ENCODE data around the gene AAK1.

Gene AAK1

DNA sequence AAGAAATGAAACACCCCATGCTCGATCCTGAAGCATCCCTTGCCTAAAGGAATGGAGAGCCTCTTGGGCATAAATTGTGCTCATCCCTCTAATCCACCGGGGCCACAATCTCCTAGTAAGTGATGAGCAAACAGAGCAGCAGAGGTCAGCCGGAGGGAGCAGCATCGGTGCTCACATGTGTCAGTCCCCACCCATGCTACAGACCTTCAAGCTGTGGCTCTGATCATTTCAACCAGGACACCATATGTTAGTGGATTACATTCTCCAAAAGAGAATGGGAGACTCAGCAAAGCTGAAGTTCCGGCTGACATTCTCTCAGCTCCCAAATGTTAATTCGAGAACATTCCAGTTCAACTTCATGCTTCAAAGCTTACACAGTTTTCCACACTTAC, 75.6 kb downstream of the AAK1 start:
- no peak overlapping the region for H4K8ac ChIP-seq (ENCODE audit: low read depth, low read length)
- no peak for DNase-seq (ENCODE audit: low spot score)
- H2AFZ ChIP-seq (ENCODE audit: low read length), result no peak overlapping the region
- no peaks in the 10 kb centered on the region for H3K27me3 ChIP-seq (ENCODE audit: control insufficient read depth in 3 of 3, insufficient read depth in 3 of 3, low read depth in 1 of 3, low read length in 3 of 3)
- no peak overlapping the region for H3K4ac ChIP-seq (ENCODE audit: low read length)
- peaks cover 0 to 4% of the 10 kb centered on the region in 2 donors for H3K4me1 ChIP-seq (ENCODE audit: control insufficient read depth in 2 of 2, insufficient read depth in 1 of 2, low read depth in 1 of 2, low read length in 2 of 2)
- no peak overlapping the region for H3K23ac ChIP-seq (ENCODE audit: low read depth, low read length, poor library complexity)
- no peaks in the 10 kb centered on the region for H3K79me1 ChIP-seq (ENCODE audit: low read depth, low read length)
- H3K4me2 ChIP-seq (ENCODE audit: insufficient read depth, low read length, poor library complexity, severe bottlenecking), result no peak overlapping the region
- no peak overlapping the region for H2BK120ac ChIP-seq (ENCODE audit: low read depth, low read length)
- no CpG with 5 or more reads among the region's 6 CpGs for WGBS, 2 donors (ENCODE audit: extremely low coverage in 2 of 2, insufficient read length in 2 of 2, insufficient replicate concordance in 1 of 2)
- H2AK5ac ChIP-seq (ENCODE audit: low read depth, low read length), result no peak overlapping the region
- no peak overlapping the region for H2BK5ac ChIP-seq (ENCODE audit: low read length)
- no peaks in the 10 kb centered on the region for H3K9me3 ChIP-seq (replicated peaks in 1 of 2; ENCODE audit: control insufficient read depth in 2 of 2, insufficient read depth in 1 of 2, low read depth in 1 of 2, low read length in 2 of 2)
- H3K36me3 ChIP-seq (replicated peaks in 1 of 2; ENCODE audit: control insufficient read depth in 2 of 2, insufficient read depth in 2 of 2, low read length in 2 of 2), result no peaks in the 10 kb centered on the region
- H3K9ac ChIP-seq (ENCODE audit: low read depth, low read length, poor library complexity), result no peak overlapping the region
- H3K27ac ChIP-seq (replicated peaks; ENCODE audit: low read length), result no peak overlapping the region
- no peak overlapping the region for H3K14ac ChIP-seq (ENCODE audit: low read length)
- H2BK12ac ChIP-seq (ENCODE audit: low read length), result no peak overlapping the region
- no peak overlapping the region for H4K91ac ChIP-seq (ENCODE audit: low read depth, low read length, poor library complexity)
- no peak overlapping the region for H2BK15ac ChIP-seq (ENCODE audit: low read length)
- no peak overlapping the region for H3K18ac ChIP-seq (ENCODE audit: low read length)
- H3K4me3 ChIP-seq (ENCODE audit: low read length in 2 of 2), result no peak overlapping the region

DNA sequence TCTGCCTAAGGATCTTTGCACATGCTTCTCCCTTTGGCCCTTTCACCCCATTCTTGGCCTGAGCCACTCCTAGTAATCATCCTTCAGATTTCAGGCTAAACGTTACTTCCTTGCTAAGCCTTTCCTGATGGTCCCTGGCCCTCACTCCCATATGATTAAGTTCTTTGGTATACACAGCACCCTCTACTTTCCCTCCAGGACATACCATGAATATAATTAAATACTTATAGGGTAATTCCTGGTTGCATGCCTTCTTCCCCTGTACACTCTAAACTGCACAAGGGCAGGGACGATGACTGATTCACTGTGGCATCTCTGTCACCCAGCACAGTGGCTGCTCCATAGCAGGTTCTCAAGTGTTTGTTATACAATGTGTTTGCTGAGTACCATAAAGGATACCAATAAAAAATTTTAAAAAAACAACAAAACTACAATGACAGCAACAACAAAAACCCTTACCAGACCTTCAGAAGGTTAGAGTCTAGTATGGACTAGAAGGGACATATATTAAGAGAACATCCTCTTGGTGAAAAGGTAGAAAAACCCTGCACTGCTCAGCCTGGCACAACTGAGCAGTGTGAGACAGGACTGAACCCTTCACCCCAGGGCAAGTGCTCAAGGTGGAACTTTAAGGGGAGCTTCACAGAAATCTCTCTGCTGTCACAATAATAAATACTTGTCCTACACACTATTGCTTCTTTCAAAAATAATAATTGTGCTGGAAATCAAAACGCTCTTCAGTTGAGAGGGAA, 76.2 kb downstream of the AAK1 start:
- no peak overlapping the region for H2BK5ac ChIP-seq (ENCODE audit: low read length)
- no peaks in the 10 kb centered on the region for H3K36me3 ChIP-seq (replicated peaks in 1 of 2; ENCODE audit: control insufficient read depth in 2 of 2, insufficient read depth in 2 of 2, low read length in 2 of 2)
- H3K4me2 ChIP-seq (ENCODE audit: insufficient read depth, low read length, poor library complexity, severe bottlenecking), result no peak overlapping the region
- H2BK120ac ChIP-seq (ENCODE audit: low read depth, low read length), result no peak overlapping the region
- no peak overlapping the region for H2BK15ac ChIP-seq (ENCODE audit: low read length)
- H3K79me1 ChIP-seq (ENCODE audit: low read depth, low read length), result no peaks in the 10 kb centered on the region
- no peak overlapping the region for H3K4me3 ChIP-seq (ENCODE audit: low read length in 2 of 2)
- H3K9me3 ChIP-seq (replicated peaks in 1 of 2; ENCODE audit: control insufficient read depth in 2 of 2, insufficient read depth in 1 of 2, low read depth in 1 of 2, low read length in 2 of 2), result no peaks in the 10 kb centered on the region
- no peaks in the 10 kb centered on the region for H3K27me3 ChIP-seq (ENCODE audit: control insufficient read depth in 3 of 3, insufficient read depth in 3 of 3, low read depth in 1 of 3, low read length in 3 of 3)
- no peak overlapping the region for H3K18ac ChIP-seq (ENCODE audit: low read length)
- no peaks in the 10 kb centered on the region for H3K4me1 ChIP-seq (ENCODE audit: control insufficient read depth in 2 of 2, insufficient read depth in 1 of 2, low read depth in 1 of 2, low read length in 2 of 2)
- no peak overlapping the region for H2AK5ac ChIP-seq (ENCODE audit: low read depth, low read length)
- no peak overlapping the region for H3K23ac ChIP-seq (ENCODE audit: low read depth, low read length, poor library complexity)
- no peak overlapping the region for H3K27ac ChIP-seq (replicated peaks; ENCODE audit: low read length)
- no peak overlapping the region for H3K9ac ChIP-seq (ENCODE audit: low read depth, low read length, poor library complexity)
- no peak overlapping the region for H4K91ac ChIP-seq (ENCODE audit: low read depth, low read length, poor library complexity)
- no CpG with 5 or more reads among the region's 3 CpGs for WGBS, 2 donors (ENCODE audit: extremely low coverage in 2 of 2, insufficient read length in 2 of 2, insufficient replicate concordance in 1 of 2)
- H3K14ac ChIP-seq (ENCODE audit: low read length), result no peak overlapping the region
- no peak overlapping the region for H4K8ac ChIP-seq (ENCODE audit: low read depth, low read length)
- no peak for DNase-seq (ENCODE audit: low spot score)
- no peak overlapping the region for H3K4ac ChIP-seq (ENCODE audit: low read length)
- H2BK12ac ChIP-seq (ENCODE audit: low read length), result no peak overlapping the region
- H2AFZ ChIP-seq (ENCODE audit: low read length), result no peak overlapping the region

DNA sequence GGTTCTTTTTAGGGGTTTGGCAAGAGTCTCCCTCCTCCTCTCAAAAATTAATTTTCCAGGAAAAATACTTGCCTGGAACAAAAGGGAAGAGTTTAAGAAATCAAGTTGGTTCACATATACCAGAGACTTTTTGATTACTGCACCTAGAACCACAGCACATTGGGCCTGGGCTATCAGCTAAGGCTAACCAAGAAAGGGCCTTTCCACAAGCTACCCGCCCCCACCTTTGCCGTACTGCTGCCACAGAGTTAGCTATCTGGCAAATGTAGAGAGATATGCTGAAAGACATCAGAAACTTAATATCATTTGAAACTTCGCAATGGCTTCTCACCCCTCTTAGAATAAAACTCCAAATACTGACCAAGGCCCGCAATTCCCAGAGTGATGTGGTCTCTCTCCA, 76.9 kb downstream of the AAK1 start:
- Histone ChIP-seq H2BK15ac (ENCODE audit: low read length) (no peak overlapping the region), H3K79me1 (ENCODE audit: low read depth, low read length) (no peaks in the 10 kb centered on the region), H3K9ac (ENCODE audit: low read depth, low read length, poor library complexity) (no peak overlapping the region), H4K91ac (ENCODE audit: low read depth, low read length, poor library complexity) (no peak overlapping the region), H3K4me2 (ENCODE audit: insufficient read depth, low read length, poor library complexity, severe bottlenecking) (no peak overlapping the region), H2BK5ac (ENCODE audit: low read length) (no peak overlapping the region), H2AK5ac (ENCODE audit: low read depth, low read length) (no peak overlapping the region), H2BK120ac (ENCODE audit: low read depth, low read length) (no peak overlapping the region), H3K4me3 (ENCODE audit: low read length in 2 of 2) (no peak overlapping the region), H3K36me3 (replicated peaks in 1 of 2; ENCODE audit: control insufficient read depth in 2 of 2, insufficient read depth in 2 of 2, low read length in 2 of 2) (no peaks in the 10 kb centered on the region), H3K23ac (ENCODE audit: low read depth, low read length, poor library complexity) (no peak overlapping the region), H3K4ac (ENCODE audit: low read length) (no peak overlapping the region), H2BK12ac (ENCODE audit: low read length) (no peak overlapping the region), H2AFZ (ENCODE audit: low read length) (no peak overlapping the region), H3K14ac (ENCODE audit: low read length) (no peak overlapping the region), H4K8ac (ENCODE audit: low read depth, low read length) (no peak overlapping the region), H3K18ac (ENCODE audit: low read length) (no peak overlapping the region), H3K27ac (replicated peaks; ENCODE audit: low read length) (no peak overlapping the region), H3K9me3 (replicated peaks in 1 of 2; ENCODE audit: control insufficient read depth in 2 of 2, insufficient read depth in 1 of 2, low read depth in 1 of 2, low read length in 2 of 2) (no peaks in the 10 kb centered on the region), H3K4me1 (ENCODE audit: control insufficient read depth in 2 of 2, insufficient read depth in 1 of 2, low read depth in 1 of 2, low read length in 2 of 2) (no peaks in the 10 kb centered on the region), H3K27me3 (ENCODE audit: control insufficient read depth in 3 of 3, insufficient read depth in 3 of 3, low read depth in 1 of 3, low read length in 3 of 3) (no peaks in the 10 kb centered on the region)
- no CpG with 5 or more reads among the region's 4 CpGs for WGBS, 2 donors (ENCODE audit: extremely low coverage in 2 of 2, insufficient read length in 2 of 2, insufficient replicate concordance in 1 of 2)
- no peak for DNase-seq (ENCODE audit: low spot score)

- Histone ChIP-seq H3K9me3 (replicated peaks in 1 of 2; ENCODE audit: control insufficient read depth in 2 of 2, insufficient read depth in 1 of 2, low read depth in 1 of 2, low read length in 2 of 2) (no peaks in the 10 kb centered on the region), H3K23ac (ENCODE audit: low read depth, low read length, poor library complexity) (no peak overlapping the region), H3K4me1 (ENCODE audit: control insufficient read depth in 2 of 2, insufficient read depth in 1 of 2, low read depth in 1 of 2, low read length in 2 of 2) (no peaks in the 10 kb centered on the region), H3K79me1 (ENCODE audit: low read depth, low read length) (no peaks in the 10 kb centered on the region), H3K14ac (ENCODE audit: low read length) (no peak overlapping the region), H3K4me2 (ENCODE audit: insufficient read depth, low read length, poor library complexity, severe bottlenecking) (no peak overlapping the region), H3K4me3 (ENCODE audit: low read length in 2 of 2) (peak overlapping the region in 1 of 2 donors; percentile 33), H2AK5ac (ENCODE audit: low read depth, low read length) (no peak overlapping the region), H3K18ac (ENCODE audit: low read length) (no peak overlapping the region), H3K27ac (replicated peaks; ENCODE audit: low read length) (no peak overlapping the region), H2AFZ (ENCODE audit: low read length) (no peak overlapping the region), H2BK12ac (ENCODE audit: low read length) (no peak overlapping the region), H2BK15ac (ENCODE audit: low read length) (no peak overlapping the region), H3K4ac (ENCODE audit: low read length) (no peak overlapping the region), H3K36me3 (replicated peaks in 1 of 2; ENCODE audit: control insufficient read depth in 2 of 2, insufficient read depth in 2 of 2, low read length in 2 of 2) (no peaks in the 10 kb centered on the region), H3K27me3 (ENCODE audit: control insufficient read depth in 3 of 3, insufficient read depth in 3 of 3, low read depth in 1 of 3, low read length in 3 of 3) (no peaks in the 10 kb centered on the region), H4K91ac (ENCODE audit: low read depth, low read length, poor library complexity) (no peak overlapping the region), H2BK120ac (ENCODE audit: low read depth, low read length) (no peak overlapping the region), H4K8ac (ENCODE audit: low read depth, low read length) (no peak overlapping the region), H3K9ac (ENCODE audit: low read depth, low read length, poor library complexity) (no peak overlapping the region), H2BK5ac (ENCODE audit: low read length) (no peak overlapping the region)
- WGBS, 2 donors (ENCODE audit: extremely low coverage in 2 of 2, insufficient read length in 2 of 2, insufficient replicate concordance in 1 of 2), result no CpG with 5 or more reads among the region's 3 CpGs
- peak; percentile 52 for DNase-seq (ENCODE audit: low spot score)
Observed at GRCh38 chr2:69565431-69565839, 78.1 kb downstream of the AAK1 start.

All from neuronal stem cell (in vitro differentiated cells).